CD4-positive, alpha-beta T cell treated with Interleukin-1 beta for 1 hour (primary cell): Measurements from ENCODE around the gene DDX56.

Experiments
- DNase-seq, 2 donors: peaks; one replicate each; pipeline ENCODE4 v3.0.0-alpha.2; 2020 to 2022

DDX56 gene

DNA sequence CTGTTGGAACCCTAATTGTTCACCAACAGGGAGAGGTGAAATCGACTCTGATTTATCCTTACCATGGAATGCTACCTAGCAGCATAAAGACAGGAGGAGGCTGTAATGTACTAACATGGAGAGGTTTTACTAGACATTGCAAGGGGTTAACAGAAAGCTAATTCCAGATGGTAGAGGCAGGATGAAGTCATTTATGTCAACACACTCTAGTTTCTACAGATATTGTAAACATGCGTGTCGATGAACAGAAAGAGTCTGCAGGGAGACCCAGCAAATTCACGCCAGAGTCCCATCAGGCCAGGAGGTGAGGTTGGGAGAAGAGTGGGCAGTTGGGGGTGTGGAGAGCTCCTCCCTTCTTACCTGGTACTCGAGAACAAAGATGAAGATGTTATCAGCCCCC is 39.6 kb downstream of the DDX56 start:
- no peak for DNase-seq

DNA sequence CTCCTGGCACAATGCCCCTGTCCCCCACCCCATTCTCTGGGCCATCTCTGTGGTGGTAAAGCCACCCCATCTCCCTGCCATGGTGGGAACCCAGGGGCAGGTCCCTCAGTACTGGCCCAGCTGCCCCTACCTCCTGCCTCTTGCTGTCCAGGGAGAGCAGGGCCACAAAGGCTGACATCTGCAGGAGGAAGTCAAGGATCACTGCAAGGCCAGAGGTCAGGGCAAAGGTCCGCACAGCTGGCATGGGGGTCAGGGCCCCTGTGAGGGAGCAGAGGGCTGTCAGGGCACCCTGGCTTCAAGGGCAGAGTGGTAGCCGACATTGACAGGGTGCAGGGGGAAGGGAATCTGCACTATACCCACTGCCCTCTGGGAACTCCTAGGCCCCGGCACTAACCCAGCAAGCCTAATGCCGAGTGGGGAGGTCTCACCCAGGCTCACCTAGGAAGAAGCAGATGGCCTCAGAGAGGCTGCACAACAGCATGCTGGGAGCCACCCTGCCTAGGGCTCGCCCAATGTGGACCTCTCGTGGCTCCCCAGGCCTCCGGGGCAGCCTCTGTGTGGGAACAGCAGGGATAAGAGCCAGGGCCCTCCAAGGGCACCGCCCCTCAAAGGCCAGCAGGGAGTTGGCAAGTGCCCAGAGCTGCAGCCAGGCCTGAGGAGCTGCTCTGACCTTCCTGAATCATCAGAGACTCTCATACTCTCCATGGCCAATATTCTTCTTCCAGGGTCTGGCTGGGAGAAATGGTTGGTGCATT is 40.2 kb downstream of the DDX56 start:
- DNase-seq, result no peak

DNA sequence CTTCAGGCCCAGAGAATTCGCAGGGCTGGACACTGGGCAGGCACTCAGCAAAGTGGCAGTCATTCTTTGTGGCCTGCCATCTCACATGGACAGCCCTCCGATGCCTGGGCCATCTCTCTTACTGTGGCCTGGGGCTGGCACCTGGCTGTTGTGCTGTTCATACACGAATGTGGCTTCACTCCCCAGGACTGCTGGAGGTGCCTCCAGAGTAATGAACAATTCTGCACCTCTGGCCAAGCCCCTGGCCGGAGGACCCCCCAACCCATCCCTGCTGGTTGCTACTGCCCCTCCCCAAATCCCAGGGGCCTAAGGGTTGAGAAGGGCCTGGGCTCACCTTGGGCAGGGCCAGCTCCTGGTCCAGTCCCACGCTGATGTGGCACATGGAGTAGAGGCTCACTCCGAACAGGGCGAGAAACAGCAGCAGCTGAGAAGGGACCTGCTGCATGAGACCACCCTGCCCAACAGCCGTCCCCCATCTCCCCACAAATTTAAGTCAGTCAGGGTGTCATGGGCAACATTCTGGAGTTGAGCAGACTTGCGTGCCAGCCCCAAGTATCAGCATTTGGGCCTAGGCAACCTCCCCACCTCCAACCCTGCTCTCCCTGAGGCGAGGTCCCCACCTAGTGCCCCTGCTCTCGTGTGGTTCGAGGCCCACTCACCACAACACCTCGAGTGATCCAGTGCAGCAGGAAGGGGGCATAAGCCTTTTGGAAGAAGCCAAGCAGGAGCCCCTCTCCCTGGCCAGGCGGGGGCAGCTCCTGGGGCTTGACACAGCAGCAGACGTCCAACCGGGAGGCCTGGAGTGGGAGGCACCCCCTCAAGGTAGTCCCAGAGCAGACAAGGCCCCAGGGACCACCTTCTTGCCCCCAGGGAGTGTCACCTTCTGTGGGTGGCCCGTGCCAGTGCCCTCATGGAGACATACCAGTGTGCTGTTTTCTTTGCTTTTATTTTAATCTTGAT is 42.0 kb downstream of the DDX56 start:
- no peak for DNase-seq

DNA sequence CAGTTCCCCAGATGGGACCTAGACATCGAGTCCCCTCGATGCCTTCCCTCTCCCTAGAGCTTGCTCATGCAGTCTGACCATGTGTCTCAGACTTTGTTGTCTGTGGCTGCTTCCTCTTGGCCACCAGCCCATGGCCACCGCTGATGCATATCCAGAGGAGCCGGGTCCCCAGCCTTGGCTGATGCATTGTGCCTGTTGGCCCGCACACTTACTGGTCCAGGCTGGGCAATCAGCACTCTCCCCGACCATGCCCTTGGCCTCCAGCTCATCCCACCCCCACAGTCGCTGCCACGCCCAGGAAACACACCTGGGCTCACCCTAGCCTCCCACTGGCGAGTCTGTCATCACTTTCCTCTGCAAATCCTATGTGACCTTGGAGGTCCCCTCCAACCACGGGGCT is 42.7 kb downstream of the DDX56 start:
- no peak for DNase-seq

DNA sequence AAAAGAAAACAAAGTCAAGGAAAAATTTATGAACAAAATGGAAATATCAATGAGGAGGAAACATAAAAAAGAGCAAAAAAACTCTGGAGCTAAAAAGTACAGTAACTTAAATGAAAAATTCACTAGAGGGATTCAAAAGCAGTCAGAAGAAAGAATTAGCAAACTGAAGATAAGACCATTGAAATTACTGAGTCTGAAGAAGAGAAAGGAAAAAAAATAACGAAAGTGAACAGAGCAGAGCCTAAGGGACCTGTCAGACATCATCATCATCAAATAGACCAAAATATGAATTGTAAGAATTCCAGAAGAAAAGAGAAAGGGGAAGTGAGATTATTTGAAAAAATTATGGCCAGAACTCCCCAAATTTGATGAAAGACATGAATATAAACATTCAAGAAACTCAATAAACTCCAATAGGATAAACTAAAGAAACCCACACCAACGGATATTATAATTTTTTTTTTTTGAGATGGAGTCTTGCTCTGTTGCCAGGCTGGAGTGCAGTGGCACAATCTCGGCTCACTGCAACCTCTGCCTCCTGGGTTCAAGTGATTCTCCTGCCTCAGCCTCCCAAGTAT is 48.8 kb downstream of the DDX56 start:
- no peak for DNase-seq

DNA sequence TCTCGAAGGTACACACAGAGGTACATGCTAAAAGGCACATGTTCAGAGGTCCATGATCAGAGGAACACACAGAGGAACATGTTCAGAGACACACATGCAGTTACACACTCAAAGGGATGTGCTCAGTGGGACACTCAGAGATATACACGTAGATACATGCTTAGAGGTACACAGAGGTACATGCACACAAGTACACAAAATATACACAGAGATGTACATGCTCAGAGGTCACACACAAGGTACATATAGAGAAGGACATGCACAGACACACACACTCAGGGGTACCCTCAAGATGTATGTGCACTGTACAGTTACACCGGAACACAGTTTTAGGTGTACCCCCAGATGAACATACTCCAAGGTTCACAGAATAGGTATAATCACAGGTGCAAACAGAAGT is 51.4 kb downstream of the DDX56 start:
- no peak for DNase-seq

DNA sequence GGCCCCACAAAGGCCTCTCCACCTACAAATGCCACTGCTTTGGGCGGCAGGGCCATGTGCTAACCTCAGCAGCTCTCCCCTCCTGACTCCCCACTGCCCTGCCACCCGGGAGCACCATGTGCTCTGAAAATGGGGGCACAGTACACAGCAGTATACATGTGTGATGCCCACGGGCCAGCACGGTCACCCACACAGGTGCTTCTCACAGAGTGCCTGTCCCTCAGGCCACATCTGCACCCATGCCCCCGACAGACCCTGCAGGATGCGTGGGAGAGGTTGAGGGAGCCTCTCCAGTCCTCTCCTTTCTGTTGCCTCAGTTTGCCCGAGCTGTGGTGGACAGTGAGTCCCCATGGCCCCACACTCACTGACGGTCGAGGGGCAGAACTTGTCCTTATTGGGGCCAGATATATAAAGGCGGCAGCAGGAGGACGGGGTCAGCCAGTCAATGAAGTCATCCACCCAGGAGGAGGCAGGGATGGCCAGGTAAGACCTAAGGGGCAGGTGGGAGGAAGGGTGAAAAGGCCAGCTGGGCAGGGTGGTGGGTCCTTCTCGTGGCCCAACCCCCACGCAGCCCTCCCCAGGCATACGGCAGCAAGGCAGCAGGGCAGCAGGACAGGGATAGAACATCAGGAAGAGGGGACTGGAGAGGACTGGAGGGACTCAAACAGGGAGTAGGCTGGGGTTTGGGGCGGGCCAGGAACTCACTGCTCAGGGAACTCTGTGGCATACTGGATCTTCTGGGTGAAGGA is 52.2 kb downstream of the DDX56 start:
- DNase-seq, result no peak

DNA sequence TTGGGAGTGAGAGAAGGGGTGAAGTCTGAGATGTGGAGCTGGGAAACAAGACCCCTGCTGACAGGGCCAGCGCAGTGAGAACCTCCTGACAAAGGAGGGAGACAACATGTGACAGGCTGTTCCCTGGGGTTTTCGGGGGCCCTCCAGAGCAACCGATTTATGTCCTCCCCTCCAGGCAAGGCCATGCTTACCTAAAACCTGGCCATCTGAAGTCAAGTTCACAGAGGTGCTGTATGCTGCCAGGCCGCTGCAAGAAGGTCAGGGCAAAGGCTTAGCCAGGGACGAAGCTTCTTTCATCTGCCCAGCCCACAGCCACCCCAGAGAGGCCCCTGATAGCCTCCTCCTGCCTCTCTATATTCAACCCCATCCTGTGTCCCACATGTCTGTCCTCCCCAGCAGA is 53.1 kb downstream of the DDX56 start:
- DNase-seq, result no peak

DNA sequence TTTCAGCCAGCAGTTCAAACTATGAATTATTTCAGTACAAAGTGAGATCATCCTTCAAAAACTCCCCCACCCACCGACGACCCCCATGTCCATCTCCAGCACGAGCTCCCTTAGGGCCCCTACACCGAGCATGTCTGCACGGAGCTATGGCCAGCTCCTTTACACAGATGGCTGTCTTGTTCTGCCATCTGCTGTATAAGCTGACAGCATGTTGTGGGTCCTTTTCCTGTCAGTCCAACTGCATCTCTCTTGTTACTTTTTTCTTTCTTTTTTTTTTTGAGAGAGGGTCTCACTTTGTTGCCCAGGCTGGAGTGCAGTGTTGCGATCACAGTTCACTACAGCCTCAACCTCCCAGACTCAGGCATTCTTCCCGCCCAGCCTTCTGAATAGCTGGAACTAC is 54.2 kb downstream of the DDX56 start:
- no peak for DNase-seq

DNA sequence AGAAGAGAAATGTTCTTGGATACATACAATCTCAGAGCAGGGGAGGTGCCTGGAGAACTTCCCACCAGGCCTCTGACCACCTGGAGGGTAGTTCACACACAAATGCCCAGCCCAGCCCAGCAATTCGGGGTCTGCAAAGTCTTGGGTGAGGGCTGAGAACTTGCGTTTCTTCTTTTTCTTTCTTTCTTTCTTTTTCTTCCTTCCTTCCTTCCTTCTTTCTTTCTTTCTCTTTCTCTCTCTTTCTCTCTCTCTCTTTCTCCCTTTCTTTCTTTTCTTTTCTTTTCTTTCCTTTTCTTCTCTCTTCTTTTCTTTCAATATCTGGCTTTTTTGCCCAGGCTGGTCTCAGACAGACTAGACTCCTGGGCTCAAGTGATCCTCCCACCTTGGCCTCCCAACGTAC is 54.9 kb downstream of the DDX56 start:
- DNase-seq, result no peak

DNA sequence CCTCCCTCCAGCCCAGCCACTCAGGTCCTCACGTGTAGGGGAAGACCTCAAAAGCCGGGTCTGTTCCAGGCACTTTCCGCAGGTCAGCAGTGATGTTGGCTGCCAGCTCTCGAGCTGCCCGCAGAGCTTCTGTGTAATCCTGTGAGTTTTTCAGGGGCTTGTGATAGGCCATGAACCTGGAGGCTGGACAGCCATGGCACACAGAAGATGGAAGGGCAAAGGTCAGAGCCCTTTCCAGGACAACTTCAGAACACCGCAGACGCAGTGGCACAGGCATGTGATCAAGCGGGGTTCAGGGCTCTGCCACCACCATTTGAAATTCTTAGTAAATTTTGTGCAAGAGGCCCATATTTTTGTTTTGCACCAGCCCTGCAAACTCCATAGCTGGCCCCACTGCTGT is 56.5 kb downstream of the DDX56 start:
- DNase-seq, result no peak
